Choroid plexus epithelial cell (primary cell): Measurements from ENCODE around the gene FMNL1.
A peak's percentile ranks its signal among the peaks of the same experiment; 100 is the strongest.

Experiments used
- DNase-seq: peaks from one replicate; pipeline ENCODE4 v3.0.0-alpha.2; 2010; ENCODE audit warnings: low read depth
- H3K4me3 ChIP-seq: 2 replicates; pipeline ENCODE4 v1.5.1; 2011; ENCODE audit warnings: low read depth, mild to moderate bottlenecking, control low read depth, low read length, moderate library complexity
- CTCF ChIP-seq: conservative IDR thresholded peaks from 2 replicates; pipeline ENCODE4 v1.5.1; 2011; ENCODE audit warnings: low read depth, mild to moderate bottlenecking, control low read depth, inconsistent platforms, low read length, moderate library complexity

The FMNL1 gene

GRCh38 chr17:45267436-45268055 lies 45.9 kb downstream of the FMNL1 start:
- no peak for TF ChIP-seq CTCF
- DNase-seq: no peak
- H3K4me3 ChIP-seq: no peak overlapping the region

GRCh38 chr17:45269912-45270311 lies 48.2 kb downstream of the FMNL1 start:
- TF ChIP-seq CTCF: no peak
- DNase-seq: no peak
- H3K4me3 ChIP-seq: no peak overlapping the region

GRCh38 chr17:45270828-45271418 lies 49.2 kb downstream of the FMNL1 start:
- no peak for DNase-seq
- no peak overlapping the region for H3K4me3 ChIP-seq
- TF ChIP-seq CTCF: peak; percentile 73

- no peak overlapping the region for H3K4me3 ChIP-seq
- DNase-seq: no peak
- TF ChIP-seq CTCF: no peak
These were observed 49.9 kb downstream of the FMNL1 start for GRCh38 chr17:45271603-45272002.

- no peak for DNase-seq
- no peak for TF ChIP-seq CTCF
- no peak overlapping the region for H3K4me3 ChIP-seq
These were observed 51.9 kb downstream of the FMNL1 start for GRCh38 chr17:45273551-45273957.

- H3K4me3 ChIP-seq: no peak overlapping the region
- no peak for DNase-seq
- no peak for TF ChIP-seq CTCF
These were observed 52.3 kb downstream of the FMNL1 start for GRCh38 chr17:45274033-45274432.

- peak; percentile 55 for DNase-seq
- H3K4me3 ChIP-seq: no peak overlapping the region
- no peak for TF ChIP-seq CTCF
These were observed 54.3 kb downstream of the FMNL1 start for GRCh38 chr17:45276031-45276430.
